SK-N-SH treated with all-trans-retinoic acid at 6 μM for 48 hours (cell line): ENCODE data around the gene MXD4.

ENCODE experiments used
- ARNTL ChIP-seq: fragments of 450-650 bp; formaldehyde crosslinking; IDR thresholded peaks from 2 replicates; pipeline ENCODE4 v1.5.0; 2020; ENCODE audit warnings: low read depth, mild to moderate bottlenecking, moderate library complexity, borderline replicate concordance
- ESRRG ChIP-seq: fragments of 250-450 bp; sonication (Bioruptor Pico); IDR thresholded peaks from 2 replicates; pipeline ENCODE4 v1.6.1; 2021; ENCODE audit warnings: mild to moderate bottlenecking
- ISL1 ChIP-seq: fragments of 250-450 bp; sonication (Bioruptor Pico); IDR thresholded peaks from 2 replicates; pipeline ENCODE4 v2.1.2; 2022; ENCODE audit warnings: mild to moderate bottlenecking, moderate library complexity
- OSR1 ChIP-seq: fragments of 250-450 bp; sonication (Bioruptor Pico); IDR thresholded peaks from 2 replicates; pipeline ENCODE4 v1.8.0; 2022; ENCODE audit warnings: moderate library complexity, mild to moderate bottlenecking, inconsistent platforms
- TOX ChIP-seq: fragments of 250-450 bp; sonication (Bioruptor Pico); IDR thresholded peaks from 2 replicates; pipeline ENCODE4 v1.8.0; 2021; ENCODE audit warnings: mild to moderate bottlenecking, moderate library complexity, borderline replicate concordance
- ZFP3 ChIP-seq: fragments of 250-450 bp; sonication (Bioruptor Pico); IDR thresholded peaks from 2 replicates; pipeline ENCODE4 v1.5.0; 2020; ENCODE audit warnings: mild to moderate bottlenecking, moderate library complexity
- ZFP30 ChIP-seq: fragments of 450-650 bp; formaldehyde crosslinking; IDR thresholded peaks from 2 replicates; pipeline ENCODE4 v1.5.0; 2022; ENCODE audit warnings: mild to moderate bottlenecking, moderate library complexity
- ZNF70 ChIP-seq: fragments of 450-650 bp; formaldehyde crosslinking; IDR thresholded peaks from 2 replicates; pipeline ENCODE4 v1.5.0; 2020; ENCODE audit warnings: mild to moderate bottlenecking, moderate library complexity
- TF ChIP-seq, protein P1 (sequence below): fragments of 250-450 bp; sonication (Bioruptor Pico); IDR thresholded peaks from 2 replicates; pipeline ENCODE4 v1.5.1; 2021; ENCODE audit warnings: mild to moderate bottlenecking, moderate library complexity
- TF ChIP-seq, protein P2 (sequence below): fragments of 250-450 bp; sonication (Bioruptor Pico); IDR thresholded peaks from 2 replicates; pipeline ENCODE4 v1.8.0; 2020; ENCODE audit warnings: mild to moderate bottlenecking, moderate library complexity, borderline replicate concordance

DNA sequence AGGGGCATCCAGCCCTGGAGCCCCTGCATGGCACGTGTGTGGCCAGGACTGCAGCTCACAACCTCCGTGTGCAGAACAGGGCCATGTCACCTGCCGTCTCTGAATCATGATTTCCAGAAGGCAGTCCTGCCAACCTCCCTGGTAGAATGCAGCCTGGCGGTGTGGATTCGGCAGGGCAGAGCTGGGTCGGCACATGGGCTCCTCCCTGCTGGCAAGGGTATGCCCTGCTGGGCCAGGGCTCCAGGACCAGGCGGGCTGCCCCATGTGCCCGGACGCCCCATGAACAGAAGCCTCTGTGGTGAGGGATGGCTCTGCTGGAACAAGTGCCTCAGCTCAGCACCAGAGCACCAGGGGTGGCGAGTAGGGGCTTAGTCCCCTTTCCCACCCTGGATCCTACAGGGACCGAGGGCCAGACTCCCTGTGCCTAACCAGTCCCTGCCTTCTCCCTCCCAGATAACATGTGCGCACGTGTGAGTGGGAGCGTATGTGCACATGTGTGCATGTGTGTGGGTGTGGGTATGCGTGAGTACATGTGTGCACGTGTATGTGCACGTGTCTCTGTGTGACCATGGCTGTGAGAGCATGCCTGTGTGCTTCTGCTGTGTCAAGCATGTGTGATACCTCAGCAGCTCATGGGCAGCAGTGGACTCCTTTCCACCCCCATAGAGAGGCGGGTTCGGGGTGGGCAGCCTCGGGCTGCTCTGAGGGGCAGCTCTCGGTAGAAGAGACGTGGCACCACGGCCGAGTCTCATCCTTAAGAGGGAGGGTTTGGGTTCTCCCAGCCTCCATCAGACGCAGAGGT lies 10.3 kb upstream of the MXD4 start:
- TF ChIP-seq ZFP30 (CRISPR knock-in tag) (no peak), ESRRG (CRISPR knock-in tag) (no peak), ARNTL (CRISPR knock-in tag) (no peak), ISL1 (CRISPR knock-in tag) (no peak), TOX (CRISPR knock-in tag) (no peak), ZNF70 (CRISPR knock-in tag) (no peak), ZFP3 (no peak), OSR1 (CRISPR knock-in tag) (no peak)
- TF ChIP-seq, protein P1, sequence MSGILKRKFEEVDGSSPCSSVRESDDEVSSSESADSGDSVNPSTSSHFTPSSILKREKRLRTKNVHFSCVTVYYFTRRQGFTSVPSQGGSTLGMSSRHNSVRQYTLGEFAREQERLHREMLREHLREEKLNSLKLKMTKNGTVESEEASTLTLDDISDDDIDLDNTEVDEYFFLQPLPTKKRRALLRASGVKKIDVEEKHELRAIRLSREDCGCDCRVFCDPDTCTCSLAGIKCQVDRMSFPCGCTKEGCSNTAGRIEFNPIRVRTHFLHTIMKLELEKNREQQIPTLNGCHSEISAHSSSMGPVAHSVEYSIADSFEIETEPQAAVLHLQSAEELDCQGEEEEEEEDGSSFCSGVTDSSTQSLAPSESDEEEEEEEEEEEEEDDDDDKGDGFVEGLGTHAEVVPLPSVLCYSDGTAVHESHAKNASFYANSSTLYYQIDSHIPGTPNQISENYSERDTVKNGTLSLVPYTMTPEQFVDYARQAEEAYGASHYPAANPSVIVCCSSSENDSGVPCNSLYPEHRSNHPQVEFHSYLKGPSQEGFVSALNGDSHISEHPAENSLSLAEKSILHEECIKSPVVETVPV (CRISPR knock-in tag), result no peak
- TF ChIP-seq, protein P2, sequence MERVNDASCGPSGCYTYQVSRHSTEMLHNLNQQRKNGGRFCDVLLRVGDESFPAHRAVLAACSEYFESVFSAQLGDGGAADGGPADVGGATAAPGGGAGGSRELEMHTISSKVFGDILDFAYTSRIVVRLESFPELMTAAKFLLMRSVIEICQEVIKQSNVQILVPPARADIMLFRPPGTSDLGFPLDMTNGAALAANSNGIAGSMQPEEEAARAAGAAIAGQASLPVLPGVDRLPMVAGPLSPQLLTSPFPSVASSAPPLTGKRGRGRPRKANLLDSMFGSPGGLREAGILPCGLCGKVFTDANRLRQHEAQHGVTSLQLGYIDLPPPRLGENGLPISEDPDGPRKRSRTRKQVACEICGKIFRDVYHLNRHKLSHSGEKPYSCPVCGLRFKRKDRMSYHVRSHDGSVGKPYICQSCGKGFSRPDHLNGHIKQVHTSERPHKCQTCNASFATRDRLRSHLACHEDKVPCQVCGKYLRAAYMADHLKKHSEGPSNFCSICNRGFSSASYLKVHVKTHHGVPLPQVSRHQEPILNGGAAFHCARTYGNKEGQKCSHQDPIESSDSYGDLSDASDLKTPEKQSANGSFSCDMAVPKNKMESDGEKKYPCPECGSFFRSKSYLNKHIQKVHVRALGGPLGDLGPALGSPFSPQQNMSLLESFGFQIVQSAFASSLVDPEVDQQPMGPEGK (CRISPR knock-in tag), result no peak
